Stimulated activated CD4-positive, alpha-beta T cell treated with anti-CD3 and anti-CD28 coated beads, Interleukin-1b, Interleukin-23, amount 100 ng/mL, for 1 hour (primary cell): ENCODE results near the gene RGS9BP.
"Not testable (repeated sequence)": the region's sequence is repeated elsewhere in the genome, so short reads cannot be mapped to it uniquely, and the experiment has no call there.

ENCODE experiments used
- DNase-seq, 2 donors: peaks; one replicate each; pipeline ENCODE4 v3.0.0-alpha.2; 2020; ENCODE audit warnings: low read depth in 2 of 2

RGS9BP gene

GRCh38 chr19:32695506-32695905, 19.9 kb downstream of the RGS9BP start:
- DNase-seq: not testable (repeated sequence)

GRCh38 chr19:32696771-32697170, 21.1 kb downstream of the RGS9BP start:
- not testable (repeated sequence) for DNase-seq

GRCh38 chr19:32700129-32700528, 24.5 kb downstream of the RGS9BP start:
- DNase-seq: not testable (repeated sequence)

GRCh38 chr19:32702010-32702409, 26.4 kb downstream of the RGS9BP start:
- DNase-seq: no peak

- DNase-seq: not testable (repeated sequence)
Measured at GRCh38 chr19:32704006-32704405, 28.4 kb downstream of the RGS9BP start.

- DNase-seq: no peak
Measured at GRCh38 chr19:32708457-32708856, 32.8 kb downstream of the RGS9BP start.

GRCh38 chr19:32709032-32709431, 33.4 kb downstream of the RGS9BP start:
- no peak for DNase-seq

GRCh38 chr19:32711747-32712146, 36.1 kb downstream of the RGS9BP start:
- DNase-seq: no peak

- DNase-seq: not testable (repeated sequence)
Measured at GRCh38 chr19:32716203-32716602, 40.6 kb downstream of the RGS9BP start.

GRCh38 chr19:32717496-32717895, 41.8 kb downstream of the RGS9BP start:
- DNase-seq: no peak

GRCh38 chr19:32718286-32718685, 42.6 kb downstream of the RGS9BP start:
- DNase-seq: no peak

GRCh38 chr19:32719611-32720059, 44.0 kb downstream of the RGS9BP start, which contains the start of gene TDRD12:
Gene TDRD12, plus strand, starts transcription at chr19:32719767. Its CDS starts 306 bp downstream, at chr19:32720073.
- DNase-seq: no peak

- no peak for DNase-seq
Measured at GRCh38 chr19:32720216-32720935, 44.7 kb downstream of the RGS9BP start.

- DNase-seq: no peak
Measured at GRCh38 chr19:32720936-32721250, 45.2 kb downstream of the RGS9BP start.
